HUDEP-2 (cell line): Measurements from ENCODE around the gene UBE2E3.

ENCODE experiments used
- DNase-seq, 76 experiments: peaks; one replicate each; lab custom pipeline; 2025; ENCODE audit not compliant: unreplicated experiment in 76 of 76; lab: John Stamatoyannopoulos, UW

The UBE2E3 gene

DNA sequence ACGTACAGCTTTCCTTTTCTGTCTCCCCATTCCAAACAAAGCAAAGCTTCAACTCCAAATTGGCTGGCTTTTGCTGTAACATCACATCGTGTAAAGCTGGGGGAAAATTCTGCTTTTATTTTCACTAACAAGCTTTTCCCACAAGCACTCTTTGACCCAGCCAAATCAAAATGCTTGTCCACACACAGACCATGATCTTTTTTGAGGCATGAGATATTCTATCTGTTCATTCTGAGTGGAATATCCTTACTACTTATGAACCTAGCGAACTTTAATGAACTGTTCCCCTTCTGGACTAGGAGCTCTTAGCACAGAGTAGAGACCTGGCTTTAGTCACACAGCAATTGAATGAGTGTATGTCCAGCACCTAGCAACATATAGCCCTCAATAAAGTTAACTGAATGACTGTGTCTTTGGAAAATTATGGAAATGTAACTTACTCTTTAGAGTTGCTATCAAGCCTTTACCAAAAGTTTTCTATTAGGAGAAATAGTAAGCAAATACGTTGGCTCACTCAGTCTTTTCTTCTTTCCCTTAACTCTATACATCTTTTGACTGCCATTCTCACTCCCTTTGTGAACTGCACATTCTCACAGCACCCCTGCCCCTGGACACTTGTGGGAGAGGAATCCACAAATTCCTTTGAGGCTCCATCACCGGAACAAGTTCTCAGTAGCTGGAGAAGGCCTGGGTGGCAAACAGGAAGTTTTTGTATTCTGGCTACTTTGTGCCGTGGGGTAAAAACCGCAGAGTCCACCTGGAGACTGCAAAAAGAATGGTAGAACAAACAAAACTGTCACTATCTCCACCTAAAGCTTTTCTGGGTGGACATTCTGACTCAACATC is 1.3 kb upstream of the UBE2E3 start:
- no peak for DNase-seq

DNA sequence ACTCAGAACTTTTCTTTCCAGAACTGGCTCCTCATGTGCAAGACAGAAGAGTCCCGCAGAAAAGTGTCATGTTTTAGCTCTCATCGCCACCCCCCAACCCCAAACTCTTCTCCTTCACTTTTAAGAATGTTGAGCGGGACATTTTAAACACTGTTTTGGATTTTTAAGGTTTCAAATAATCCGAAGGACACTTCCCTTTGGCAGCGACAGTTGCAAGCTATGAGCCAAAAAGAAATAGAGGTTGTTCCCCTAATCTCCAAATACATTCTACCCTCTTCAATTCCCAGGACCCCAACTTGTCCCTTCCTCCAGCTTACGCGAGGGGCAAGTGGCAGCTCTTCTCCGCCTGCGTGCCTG is 678 bp upstream of the UBE2E3 start:
- DNase-seq, result peak in 2 of 76 experiments; percentile 38 to 51

DNA sequence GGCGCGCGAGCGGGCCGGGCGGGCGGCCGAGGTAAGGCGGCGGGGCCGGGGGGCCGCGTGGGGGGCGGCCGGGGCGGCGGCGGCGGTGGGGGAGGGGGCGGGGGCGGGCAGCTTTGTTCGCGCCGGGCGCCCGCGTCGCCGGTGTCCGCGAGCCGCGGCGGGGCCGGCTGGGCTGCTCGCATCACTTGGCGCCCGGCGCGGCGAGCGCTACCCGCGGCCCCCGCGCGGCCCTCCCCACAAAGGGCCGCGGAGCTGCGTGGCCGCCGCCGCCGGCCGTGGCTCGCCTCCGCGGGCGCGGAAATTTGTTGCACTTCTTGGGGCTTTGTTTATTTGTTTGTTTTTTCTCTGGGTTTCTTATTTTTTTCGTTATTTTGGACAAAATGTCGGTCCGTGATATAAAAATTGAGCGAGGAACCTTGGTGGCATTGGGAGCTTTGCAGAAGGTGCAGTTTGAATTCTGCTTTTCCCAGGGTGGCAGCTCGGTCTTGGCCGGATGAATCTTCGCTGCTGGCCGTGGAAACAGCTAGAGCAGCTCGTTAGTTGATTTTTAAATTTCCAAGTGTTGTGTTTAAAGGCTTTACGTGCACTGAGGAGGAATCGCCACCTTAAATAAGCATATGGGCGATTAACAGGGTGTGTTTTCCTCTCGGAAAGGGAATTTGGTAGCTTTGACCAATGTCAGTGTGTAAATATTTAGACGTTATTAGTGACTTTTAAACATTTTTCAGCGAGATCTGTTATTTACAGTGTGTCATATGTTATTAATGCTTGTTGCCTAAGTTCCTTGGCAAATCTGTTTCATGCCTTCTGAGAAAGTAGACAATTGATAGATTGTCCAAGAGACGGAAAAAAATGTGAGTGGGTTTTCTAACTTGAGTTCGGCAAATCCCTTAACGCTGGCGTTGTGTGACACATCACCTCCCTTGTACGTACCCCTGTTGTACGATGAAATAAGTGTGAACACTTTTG is 822 bp downstream of the UBE2E3 start:
- DNase-seq, result peak in 10 of 76 experiments; percentile 8 to 43 (median 20)

DNA sequence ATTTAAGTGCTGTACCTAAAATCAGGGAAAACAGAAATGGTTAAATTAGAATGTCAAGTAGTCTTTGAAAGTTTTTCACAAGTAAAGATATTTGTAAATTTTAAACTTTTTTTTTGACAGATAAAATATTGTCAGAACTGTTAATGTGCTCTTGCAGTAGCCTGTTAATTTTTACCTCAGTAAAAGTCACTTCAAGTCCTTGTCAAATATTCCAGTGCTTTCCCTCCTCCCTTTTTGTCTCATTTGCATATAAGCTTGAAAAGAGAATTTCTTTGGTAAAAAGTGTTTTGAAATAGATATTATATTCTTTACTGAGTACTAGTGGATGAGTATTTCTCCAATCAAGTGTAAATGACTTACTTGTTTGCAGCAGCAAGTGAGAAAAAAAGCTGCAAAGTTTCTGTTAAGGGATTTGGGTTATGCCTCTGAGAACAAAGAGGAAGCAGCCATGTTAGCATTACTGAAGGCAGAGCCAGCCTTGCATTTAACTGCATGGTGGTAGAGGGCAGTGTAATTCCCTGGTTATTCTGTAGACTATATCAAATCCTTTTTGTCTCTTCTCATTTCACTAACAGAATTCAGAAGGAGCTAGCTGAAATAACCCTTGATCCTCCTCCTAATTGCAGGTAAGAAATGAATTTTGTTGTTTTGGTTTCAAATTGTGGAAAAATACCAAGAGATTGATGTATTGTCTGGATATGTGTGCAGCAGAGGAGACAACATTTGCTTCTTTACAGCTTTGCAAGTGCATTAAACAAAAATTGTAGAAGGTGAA is 3.2 kb downstream of the UBE2E3 start:
- DNase-seq, result peak in 28 of 76 experiments; percentile 5 to 51 (median 28)

DNA sequence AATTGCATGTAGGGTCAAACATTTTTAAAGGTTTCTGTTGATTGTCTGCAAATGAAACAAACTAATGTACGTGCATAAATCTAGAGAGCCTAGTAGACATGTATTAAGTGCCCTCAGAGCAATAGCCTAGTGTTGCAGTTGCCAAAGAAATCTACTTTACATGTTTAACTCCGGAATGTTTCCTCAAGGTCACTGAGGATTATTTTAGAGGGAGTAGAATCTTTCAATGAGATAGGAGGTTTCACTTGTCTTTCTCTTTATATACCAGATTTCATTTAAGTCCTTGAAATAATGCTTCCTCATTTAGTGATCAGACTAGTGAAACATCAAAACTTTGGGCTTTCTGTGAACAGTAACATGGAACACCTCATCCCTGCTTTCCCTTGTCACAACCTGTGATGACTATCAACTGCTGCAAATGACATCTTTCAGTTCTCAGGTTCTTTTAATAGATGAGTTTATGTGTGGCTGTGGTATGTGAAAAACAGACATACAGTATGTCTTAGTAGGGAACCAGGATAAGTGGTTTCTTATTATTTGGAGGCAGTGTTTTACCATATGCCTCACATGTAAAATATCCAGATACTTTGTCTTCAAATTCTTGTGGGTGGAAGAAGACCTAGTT is 5.5 kb downstream of the UBE2E3 start:
- no peak for DNase-seq

DNA sequence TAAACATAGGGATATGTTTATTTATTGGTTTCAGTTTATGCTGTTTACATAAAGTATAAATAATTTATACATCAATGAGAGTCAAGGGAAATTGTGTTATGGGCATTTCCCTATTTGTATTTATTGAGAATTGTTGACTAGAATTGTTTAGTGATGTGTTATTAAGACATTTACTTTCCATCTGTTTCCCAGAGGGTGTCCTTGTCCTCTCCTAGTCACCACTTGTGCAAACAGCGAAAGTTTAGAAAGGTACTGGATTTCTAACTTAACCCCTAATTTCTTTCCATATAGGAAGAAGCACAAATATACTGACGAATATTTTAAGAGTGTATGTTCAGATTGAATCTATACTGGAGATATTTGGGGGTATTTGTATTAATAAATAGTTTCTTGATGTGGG is 6.7 kb downstream of the UBE2E3 start:
- DNase-seq, result no peak

DNA sequence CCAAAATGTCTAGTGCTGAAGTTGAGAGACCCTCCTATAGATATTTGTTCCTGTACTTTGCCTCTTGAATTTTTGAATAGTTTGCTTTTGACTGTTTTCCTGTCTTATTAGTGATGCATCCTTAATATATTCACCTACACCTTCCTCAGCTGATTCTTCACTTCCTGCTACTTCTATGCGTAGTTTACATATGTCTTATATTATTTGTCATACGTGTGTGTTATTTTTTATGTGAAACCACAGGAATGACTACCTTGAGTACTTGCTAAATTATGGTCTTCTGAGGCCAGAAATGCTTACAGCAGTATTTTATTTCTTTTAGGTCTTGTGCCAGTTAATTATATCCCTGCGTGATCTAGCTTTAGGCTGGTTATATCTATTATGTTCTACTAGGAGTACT is 9.9 kb downstream of the UBE2E3 start:
- DNase-seq, result no peak

DNA sequence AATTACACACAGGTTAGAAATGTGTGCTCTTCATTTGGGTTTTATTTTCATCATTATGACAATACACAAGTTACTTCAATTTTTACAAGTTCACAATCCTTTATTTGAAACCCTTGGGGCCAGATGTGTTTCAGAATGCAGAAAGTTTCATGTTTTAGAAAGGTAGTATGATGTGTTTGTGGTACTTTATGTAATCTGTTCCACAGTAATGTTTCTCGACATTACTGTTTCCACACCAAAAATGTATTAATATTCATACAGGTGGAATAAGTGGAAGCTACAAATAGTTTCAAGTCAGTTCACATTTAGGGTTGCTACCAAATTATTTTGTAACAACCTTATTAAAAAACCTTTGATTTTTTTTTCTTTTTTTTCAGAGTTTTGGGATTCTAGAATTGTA is 10.4 kb downstream of the UBE2E3 start:
- DNase-seq, result no peak

DNA sequence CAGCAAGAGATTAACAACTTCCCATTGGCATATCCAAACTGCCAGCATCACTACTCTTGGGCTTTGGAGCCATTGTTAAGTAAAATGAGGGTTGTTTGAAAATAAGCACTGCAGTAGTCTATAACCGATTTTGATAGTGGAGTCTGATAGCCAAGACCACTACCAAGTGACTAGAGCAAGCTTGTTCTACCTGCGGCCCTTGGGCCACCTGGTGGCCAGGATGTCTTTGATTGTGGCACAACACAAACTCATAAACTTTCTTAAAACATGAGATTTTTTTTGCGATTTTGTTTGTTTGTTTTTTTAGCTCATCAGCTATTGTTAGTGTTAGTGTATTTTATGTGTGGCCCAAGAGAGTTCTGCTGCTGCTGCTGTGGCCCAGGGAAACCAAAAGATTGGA is 11.0 kb downstream of the UBE2E3 start:
- DNase-seq, result no peak

DNA sequence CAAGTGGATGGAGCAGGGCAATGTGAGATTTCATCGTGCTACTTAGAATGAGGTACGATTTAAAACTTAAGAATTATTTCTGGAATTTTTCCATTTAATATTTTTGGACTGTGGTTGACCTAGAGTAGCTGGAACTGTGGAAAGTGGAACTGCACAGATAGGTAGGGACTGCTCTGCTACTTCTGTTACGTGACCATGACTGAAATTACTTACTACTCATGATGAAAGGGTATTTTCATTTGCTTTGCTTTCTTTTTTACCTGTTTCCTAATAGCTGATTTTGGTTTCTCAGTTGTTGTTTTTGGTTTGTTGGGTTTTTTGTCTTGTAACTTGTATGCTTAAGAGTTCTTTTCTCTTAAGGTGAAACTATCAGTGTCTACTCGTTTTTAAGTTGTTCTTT is 11.4 kb downstream of the UBE2E3 start:
- no peak for DNase-seq

DNA sequence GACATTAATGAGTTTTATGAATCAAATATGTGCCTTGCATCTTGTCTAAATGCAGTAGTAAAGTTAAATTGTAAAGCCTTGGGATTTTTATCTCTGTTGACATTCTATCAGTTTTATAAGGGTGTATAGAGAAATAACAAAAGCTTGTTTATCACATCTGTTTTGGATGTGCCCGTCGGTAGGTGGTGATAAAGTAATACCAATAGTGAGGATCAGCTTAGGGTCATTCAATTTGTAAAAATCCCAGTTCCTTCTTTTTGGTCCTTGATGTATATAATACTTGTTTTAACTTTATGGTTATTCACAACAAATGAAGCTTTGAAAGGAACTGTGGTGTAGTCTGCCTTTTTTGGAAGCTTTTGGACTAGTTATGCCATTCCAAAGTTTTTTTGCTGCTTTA is 12.6 kb downstream of the UBE2E3 start:
- no peak for DNase-seq

DNA sequence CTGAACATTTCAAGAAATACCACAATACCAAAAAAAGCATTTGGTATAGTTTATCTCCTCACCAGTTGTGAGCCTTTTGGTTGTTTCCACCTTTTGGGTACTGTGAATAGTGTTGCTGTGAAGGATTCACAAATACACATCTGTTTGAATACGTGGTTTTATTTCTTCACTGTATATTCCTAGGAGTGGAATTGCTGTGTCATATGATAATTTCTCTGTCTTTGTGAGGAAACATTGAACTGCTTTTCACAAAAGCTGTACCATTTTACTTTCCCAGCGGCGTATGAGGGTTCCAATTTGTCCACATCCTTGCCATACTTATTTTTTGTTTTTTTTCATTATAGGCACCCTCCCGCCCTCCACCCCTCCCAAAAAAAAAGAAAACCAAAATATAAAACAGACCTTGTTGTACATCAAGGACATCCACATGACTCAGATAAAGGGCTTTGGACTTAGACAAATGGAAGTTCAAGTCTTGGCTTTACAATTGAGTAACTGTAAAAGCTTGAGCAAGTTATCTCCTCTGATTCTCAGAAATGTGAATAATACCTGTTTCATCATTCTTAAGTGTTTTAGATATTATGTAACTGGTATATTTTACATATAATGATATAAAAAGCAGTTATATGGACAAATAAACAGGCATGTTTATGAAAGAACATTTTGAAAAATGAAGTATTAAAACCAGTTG is 19.0 kb downstream of the UBE2E3 start:
- DNase-seq, result no peak

DNA sequence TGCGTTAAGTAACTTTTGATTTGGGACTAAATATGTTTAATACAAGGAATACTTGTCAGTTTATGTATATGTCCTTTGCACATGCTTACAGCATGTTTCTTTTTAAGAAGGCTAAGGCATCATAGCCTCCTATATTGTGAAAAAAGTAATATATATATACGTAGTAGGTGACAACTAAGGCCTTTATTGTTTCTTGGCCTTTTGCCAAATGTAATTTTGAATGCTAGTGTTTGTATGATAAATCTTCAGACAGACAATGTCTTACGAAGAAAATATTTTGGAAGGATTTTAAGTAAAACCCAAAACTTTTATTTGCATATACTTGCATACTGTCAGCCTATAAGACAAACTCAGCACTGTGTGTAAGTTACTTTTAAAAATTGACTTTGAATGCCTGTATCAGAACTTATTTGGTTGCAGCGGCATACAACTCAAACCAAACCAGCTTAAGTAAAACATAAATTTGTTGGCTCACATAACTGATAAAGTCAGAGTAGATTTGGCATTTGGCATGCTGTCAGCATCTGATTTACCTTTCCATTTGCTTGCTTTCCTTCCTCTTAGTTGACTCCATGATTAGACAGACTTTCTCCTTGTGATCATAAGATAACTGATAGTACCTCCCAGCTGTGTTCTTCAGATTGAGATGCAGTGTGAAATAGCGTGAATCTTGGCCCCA is 24.4 kb downstream of the UBE2E3 start:
- peak in 5 of 76 experiments; percentile 5 to 28 (median 9) for DNase-seq

DNA sequence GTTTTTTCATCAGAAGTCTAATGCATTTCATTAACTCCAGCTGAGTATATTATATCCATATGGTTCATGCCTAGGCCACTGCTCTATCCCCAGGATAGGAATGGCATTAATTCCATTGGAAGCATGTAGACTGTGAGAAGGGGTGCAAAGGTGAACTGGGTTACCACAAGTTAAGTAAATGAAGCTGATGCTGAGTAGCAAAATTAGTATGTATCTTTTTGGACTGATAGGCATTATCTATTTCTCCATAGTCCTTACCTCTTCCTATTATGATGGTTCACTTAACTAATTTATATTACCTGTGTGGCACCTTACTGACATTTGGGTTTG is 24.9 kb downstream of the UBE2E3 start:
- DNase-seq, result no peak

DNA sequence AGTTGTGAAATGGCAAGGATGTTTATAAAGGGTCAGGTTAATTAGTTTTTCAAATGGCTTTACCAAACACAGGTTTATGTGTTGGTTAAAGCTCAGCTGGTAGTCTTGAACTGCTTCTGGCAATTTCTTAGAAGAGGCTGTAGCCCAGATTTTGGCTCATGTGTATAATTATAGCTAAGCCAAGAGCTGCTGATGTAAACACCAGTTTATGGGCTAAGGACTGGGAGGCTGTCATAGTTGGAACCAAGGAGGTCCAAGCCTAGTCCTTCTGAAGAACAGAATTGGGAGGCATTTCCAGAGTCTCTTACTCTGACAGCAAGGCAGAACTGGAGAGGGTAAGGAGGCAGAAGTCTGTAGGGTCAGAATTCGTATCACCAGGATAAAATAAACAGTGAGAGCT is 25.4 kb downstream of the UBE2E3 start:
- no peak for DNase-seq

DNA sequence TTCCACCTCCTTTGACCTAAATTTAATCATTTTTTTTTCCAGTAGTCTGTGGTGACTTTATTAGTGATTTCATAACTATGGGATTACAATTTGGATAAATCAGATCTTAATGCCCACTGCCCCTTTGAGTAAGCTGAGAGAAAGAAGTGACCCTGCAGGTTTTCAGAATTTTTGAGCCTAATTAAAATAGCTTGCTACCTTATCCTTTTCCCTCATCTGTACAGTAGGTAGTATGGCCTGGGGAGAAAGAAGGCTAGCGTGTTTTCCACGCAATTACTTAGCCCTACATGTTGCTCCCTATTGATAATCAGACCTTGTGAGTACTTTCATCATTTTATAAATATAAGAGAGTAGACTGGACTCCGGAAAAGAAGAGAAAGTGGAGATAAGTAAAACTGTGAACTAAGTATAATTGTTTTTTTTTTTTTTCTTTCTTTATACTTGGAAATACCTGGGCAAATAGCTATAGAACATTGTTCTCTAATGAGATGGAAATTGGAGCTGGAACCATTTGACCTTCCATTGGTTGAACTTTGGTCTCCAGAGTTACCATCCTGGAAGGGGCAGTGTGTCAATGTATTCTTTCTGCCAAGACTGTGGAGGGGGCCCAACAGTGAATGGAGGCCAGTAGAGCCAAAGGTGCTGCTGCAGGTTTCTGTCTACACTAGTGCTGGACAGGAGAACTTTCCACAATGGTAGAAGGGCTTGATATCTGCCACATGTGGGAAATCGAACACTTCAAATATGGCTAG is 26.9 kb downstream of the UBE2E3 start:
- DNase-seq, result no peak

DNA sequence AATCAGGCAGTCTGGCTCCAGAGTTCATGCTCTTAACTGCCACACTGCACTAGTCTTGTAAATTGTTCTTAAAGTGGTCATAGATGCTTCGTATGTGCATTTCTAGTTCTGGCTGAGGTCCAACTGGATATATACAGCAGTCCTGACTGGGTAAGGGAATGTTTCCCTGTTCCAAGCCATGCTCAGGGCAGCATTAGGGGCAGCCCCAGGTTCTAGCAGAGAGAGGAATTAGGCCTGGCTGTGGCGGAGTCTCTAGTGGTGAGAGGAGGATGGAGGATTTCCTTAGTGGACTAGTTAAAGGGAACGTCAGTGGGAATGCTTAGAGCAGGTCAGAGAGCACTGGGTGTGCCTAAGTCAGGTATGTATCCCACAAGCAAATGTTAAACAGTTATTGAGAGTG is 28.0 kb downstream of the UBE2E3 start:
- DNase-seq, result no peak

DNA sequence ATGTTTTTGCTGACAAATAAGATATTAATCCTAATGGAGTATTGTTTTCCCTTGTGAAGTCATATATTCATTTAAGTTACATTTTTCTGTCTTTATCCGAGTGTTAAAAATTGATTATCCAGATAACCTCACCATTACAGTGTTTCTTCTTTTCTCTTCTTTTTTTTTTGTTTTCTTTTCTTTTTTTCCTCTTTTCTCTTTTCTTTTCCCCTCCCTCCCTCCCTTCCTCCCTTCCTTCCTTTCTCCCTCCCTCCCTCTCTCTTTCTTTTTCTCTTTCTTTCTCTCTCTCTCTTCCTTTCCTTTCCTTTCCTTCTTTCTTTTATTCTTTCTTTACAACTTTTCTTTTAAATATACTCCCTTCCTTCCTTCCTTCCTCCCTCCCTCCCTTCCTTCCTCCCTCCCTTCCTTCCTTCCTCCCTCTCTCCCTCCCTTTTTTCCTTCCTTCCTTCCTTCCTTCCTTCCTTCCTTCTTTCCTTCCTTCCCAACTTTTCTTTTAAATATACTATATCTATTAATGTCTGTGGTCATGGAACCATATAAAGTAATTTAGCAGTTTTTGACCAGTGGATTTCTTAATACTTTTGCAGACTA is 40.9 kb downstream of the UBE2E3 start:
- DNase-seq, result no peak
